T1000 (cell line): Measurements from ENCODE around the gene PMEPA1.

Experiments
- DNase-seq: peaks from one replicate; lab custom pipeline; 2025; ENCODE audit warnings: mixed read lengths; lab: John Stamatoyannopoulos, UW

PMEPA1 gene

GRCh38 chr20:57661746-57662455 is 47.9 kb downstream of the PMEPA1 start:
- no peak for DNase-seq

GRCh38 chr20:57660922-57661745 is 48.7 kb downstream of the PMEPA1 start:
- no peak for DNase-seq

- DNase-seq, result no peak
Measured at GRCh38 chr20:57660181-57660921, 49.5 kb downstream of the PMEPA1 start.

DNA sequence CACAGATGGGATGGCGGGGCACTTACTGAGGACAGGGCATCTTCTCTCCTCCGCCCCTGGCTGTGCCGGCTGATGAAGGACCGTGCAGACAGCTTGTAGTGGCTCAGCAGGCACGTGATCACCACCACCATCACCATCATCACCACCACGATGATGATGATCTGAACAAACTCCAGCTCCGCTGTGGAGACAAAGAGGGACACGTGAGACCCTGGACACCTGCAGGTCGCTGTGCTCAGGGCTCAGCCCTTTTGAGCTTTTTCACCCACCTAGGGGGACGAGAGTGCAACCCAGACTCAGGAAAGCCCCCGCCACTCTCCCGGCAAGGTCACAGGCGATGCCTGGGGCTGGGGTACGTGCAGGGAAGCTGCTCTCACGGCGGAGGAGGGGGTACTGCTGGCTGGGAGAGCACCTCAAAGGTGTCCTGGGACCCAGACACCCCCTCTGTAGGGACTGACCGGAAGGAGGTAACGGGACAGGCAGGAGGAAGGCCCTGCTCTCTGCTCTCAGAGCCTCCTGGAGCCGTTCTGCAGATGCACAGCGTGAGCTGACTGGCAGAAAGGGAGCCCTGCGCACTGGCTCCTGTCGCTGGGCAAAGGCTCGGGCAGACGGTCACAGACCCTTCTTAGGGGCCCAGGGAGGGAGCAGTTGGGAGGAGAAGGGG is 50.2 kb downstream of the PMEPA1 start:
- no peak for DNase-seq

GRCh38 chr20:57658833-57659516 is 50.8 kb downstream of the PMEPA1 start:
- DNase-seq, result no peak

GRCh38 chr20:57658447-57658832 is 51.4 kb downstream of the PMEPA1 start:
- DNase-seq, result no peak

DNA sequence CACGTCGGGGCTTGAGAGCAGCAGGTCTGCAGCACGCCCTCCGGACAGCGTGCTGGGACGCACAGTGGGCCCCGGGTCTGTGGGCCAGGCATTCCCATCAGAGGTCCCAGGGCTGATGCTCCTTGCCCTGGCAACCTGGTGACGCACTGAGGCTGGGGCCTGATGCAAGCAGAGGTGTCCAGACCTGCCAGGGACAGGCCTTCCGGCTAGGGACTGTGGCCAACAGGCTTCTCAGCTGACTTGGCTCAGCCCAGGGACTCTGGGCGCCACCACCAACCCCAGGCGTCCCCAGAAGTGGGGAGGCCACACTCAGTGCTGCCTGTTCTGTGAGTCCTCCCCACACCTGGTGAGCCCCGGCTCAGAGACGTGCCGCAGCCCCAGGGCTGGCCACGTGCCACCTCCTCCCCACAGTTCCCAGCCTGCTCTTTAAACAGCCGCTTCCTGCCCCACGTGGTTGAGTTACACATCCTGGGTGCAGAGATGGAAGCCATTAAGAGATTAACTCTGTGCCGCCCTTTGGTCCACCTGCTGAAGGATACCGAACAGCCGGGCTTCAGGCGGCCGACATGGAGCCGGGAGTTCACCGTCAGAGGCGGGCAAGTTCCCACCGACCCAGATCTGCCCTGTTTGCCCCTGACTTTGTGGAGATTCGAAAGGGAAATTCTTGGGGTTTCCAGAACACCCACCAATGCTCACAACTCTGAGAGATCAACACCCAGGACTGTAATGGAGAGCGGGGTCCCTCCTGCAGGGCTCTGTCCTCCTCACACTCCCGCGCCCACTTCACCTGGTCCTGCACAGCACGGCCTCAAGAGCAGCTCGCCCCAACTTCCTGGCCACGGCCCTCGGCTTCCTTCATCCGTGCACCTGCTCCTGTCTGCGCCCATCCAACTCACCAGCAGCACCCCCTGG is 52.0 kb downstream of the PMEPA1 start:
- no peak for DNase-seq

- DNase-seq, result no peak
Measured at GRCh38 chr20:57656821-57657534, 52.8 kb downstream of the PMEPA1 start.

- DNase-seq, result no peak
Measured at GRCh38 chr20:57656252-57656820, 53.5 kb downstream of the PMEPA1 start.

DNA sequence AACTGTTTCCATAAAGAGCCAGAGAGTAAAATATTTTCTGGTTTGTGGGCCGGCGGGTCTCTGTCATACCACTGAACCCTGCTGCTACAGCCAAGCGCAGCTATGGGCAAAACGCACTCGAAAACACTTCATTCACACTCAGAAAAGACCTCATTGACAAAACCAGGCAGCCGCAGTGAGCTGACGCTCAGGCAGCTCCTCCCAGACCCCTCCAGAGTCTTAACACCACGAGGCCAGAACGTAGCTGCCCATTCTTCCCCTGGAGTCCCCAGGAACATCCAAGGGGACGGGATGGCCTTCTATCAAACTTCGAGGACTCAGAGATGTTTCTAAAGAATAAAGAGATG is 54.0 kb downstream of the PMEPA1 start:
- DNase-seq, result no peak

DNA sequence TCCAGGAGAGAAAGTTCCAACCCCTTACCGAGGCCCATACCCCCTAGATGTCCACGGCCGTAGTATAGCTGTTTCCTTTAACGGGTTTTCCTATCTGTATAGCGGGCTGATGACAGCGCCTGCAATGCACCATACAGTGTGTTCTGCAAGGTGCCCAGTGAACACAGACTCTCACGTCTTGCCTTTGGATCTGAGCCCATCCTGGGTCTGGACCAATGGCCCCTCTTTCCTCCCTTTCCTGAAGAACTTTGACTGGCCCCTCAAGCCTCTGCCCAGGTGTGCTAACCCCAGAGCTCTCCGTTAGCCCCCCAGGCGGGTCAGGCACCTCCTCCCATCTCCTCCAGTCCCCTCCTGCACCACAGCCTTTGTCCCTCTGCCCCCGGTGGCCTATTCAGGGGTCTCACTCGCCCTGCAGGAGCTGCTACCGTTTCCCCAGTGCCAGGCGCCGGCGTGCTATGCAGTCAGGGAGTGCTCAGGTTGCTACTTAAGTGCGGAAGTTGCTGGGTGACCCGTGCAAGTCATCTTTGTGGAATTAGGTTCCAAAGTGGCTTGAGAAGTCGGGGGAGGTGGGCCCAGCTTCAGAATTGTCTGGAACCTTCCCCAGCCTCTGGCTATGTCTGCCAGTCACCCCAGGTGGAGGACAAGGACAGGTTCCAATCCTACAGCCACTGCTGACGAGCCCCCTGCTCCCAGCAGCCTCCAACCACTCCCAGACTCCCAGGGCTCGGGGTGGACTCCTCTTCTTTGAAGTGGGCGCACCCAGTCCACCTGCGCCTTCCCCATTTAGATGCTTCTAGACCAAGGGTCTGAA is 54.6 kb downstream of the PMEPA1 start:
- no peak for DNase-seq

- peak; percentile 11 for DNase-seq
Measured at GRCh38 chr20:57654363-57654997, 55.3 kb downstream of the PMEPA1 start.

DNA sequence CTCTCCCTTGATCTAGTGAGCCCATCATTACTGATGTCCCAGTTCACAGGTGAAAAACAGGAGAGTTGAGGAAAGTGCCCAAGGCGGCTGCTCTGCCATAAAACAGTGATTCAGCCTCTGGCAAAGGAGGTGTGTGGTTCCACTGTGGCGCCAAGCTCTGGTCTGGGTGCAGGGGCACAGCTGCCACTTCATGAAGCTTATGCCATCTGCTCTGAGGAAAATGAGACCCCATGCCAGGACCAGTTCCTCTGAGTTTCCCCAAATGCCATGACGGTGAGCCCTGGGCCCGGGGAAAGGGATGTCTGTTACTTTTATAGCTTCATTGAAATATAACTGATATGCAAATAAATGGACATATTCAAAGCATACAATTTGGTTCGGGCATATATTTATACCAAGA is 55.9 kb downstream of the PMEPA1 start:
- DNase-seq, result no peak

- no peak for DNase-seq
Measured at GRCh38 chr20:57653546-57653900, 56.3 kb downstream of the PMEPA1 start.

GRCh38 chr20:57652606-57653545 is 56.9 kb downstream of the PMEPA1 start:
- no peak for DNase-seq

GRCh38 chr20:57651881-57652605 is 57.8 kb downstream of the PMEPA1 start:
- DNase-seq, result no peak
